ENCODE results near the gene GAS2L1. TPM values are rescaled to one million over a fixed set of nuclear protein-coding genes. Genes with fewer than 3 reads are reported as not detected.
A peak's percentile ranks its signal among the peaks of the same experiment; 100 is the strongest.

The GAS2L1 gene
- total RNA-seq: 10 to 100 TPM; 49.0 to 94.8 (median 85.4) TPM

DNA sequence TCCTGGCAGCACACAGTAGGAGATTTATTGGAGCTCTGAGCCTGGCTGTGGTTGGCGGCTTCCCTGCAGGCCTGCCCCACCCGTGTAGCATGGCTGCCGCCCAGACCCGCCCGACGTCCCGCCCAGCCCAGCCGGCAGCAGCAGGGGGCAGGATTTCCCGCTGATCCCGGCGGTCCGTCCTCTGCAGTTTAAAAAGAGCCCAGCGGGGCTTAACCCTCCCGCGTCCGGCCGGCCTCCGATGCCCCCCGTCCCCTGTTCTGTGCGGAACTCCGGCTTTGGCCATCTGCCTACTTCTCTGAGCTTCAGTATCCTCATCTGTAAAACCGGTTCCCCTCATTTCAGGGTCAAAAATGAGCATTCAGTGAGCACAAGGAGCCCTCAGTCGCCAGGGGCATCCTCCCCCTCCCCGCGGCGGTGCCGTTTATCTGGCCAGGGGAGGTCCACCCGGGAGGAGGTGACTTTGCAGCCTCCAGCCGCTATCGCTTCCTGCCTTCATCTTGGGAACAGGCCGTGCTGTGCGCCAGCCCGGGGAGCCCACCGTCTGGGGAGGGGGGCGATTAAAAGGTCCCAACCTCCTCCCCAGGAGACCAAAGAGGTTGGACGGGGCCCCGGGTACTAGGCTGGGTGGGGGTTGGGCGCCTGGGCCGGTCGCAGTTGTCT is at the start of gene GAS2L1:
Gene GAS2L1, plus strand, starts transcription at position 476 of the 660 bp plus-strand sequence. CDS start 1,456 bp downstream, outside the sequence.
- peak within 1 kb of the TSS; percentile 88 for H3K4me3 ChIP-seq
- H3K4me1 ChIP-seq: peaks cover 64% of the 10 kb centered on the region
- H3K27me3 ChIP-seq: no peaks in the 10 kb centered on the region
- no peaks in the 10 kb centered on the region for H3K36me3 ChIP-seq
- H3K9me3 ChIP-seq: no peaks in the 10 kb centered on the region
- WGBS: under 1% methylated on average over 23 of the region's 40 CpGs
- H3K27ac ChIP-seq: peak within 1 kb of the TSS; percentile 91
- TF ChIP-seq POLR2A (IDR thresholded peaks at IDR 0.05) (no peak), POLR2AphosphoS5 (IDR thresholded peaks at IDR 0.05) (peak in 2 of 3 donors; percentile 67 to 69), EP300 (IDR thresholded peaks at IDR 0.05) (no peak)
- TF ChIP-seq, protein P1, sequence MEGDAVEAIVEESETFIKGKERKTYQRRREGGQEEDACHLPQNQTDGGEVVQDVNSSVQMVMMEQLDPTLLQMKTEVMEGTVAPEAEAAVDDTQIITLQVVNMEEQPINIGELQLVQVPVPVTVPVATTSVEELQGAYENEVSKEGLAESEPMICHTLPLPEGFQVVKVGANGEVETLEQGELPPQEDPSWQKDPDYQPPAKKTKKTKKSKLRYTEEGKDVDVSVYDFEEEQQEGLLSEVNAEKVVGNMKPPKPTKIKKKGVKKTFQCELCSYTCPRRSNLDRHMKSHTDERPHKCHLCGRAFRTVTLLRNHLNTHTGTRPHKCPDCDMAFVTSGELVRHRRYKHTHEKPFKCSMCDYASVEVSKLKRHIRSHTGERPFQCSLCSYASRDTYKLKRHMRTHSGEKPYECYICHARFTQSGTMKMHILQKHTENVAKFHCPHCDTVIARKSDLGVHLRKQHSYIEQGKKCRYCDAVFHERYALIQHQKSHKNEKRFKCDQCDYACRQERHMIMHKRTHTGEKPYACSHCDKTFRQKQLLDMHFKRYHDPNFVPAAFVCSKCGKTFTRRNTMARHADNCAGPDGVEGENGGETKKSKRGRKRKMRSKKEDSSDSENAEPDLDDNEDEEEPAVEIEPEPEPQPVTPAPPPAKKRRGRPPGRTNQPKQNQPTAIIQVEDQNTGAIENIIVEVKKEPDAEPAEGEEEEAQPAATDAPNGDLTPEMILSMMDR (IDR thresholded peaks at IDR 0.05): peak; percentile 41 to 78
- peak in 1 of 2 donors; percentile 92 for DNase-seq (ENCODE audit: low spot score in 2 of 2)

DNA sequence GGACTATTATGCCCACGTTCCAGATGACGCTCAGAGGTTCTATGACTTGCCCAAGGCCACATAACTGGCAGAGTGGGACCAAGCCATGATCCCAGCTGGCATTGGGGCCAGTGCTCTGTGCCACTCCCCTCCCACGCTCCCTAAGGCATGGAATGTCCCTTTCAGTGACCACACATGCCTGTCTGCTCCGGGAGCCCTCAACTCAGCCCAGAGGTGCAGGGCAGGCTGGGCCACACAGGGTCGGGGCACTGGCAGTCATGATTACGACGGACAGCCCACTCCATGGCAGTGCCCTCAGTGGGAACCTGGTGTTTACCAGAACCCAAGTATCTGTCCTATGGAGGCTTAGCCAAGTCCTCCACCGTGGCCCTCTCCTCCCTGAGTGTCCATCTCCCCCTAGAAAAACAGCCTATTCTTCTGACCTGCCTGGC is 48.7 kb upstream of the GAS2L1 start:
- no peak overlapping the region for H3K27ac ChIP-seq
- H3K27me3 ChIP-seq: no peaks in the 10 kb centered on the region
- H3K4me1 ChIP-seq: no peaks in the 10 kb centered on the region
- no peak for DNase-seq (ENCODE audit: low spot score in 2 of 2)
- H3K36me3 ChIP-seq: peaks cover 22% of the 10 kb centered on the region
- no peaks in the 10 kb centered on the region for H3K9me3 ChIP-seq
- no peak overlapping the region for H3K4me3 ChIP-seq
- WGBS: 82% methylated on average over 7 of the region's 8 CpGs
- TF ChIP-seq POLR2AphosphoS5 (IDR thresholded peaks at IDR 0.05): no peak
- TF ChIP-seq EP300 (IDR thresholded peaks at IDR 0.05): no peak
- TF ChIP-seq POLR2A (IDR thresholded peaks at IDR 0.05): no peak
- TF ChIP-seq, protein P1 (IDR thresholded peaks at IDR 0.05): no peak

GRCh38 chr22:29258407-29259252 is 47.8 kb upstream of the GAS2L1 start:
- Histone ChIP-seq H3K36me3 (peaks cover 24% of the 10 kb centered on the region), H3K4me1 (no peaks in the 10 kb centered on the region), H3K4me3 (no peak overlapping the region), H3K9me3 (no peaks in the 10 kb centered on the region), H3K27ac (no peak overlapping the region), H3K27me3 (no peaks in the 10 kb centered on the region)
- DNase-seq (ENCODE audit: low spot score in 2 of 2): no peak
- 87% methylated on average over 17 of the region's 17 CpGs for WGBS
- TF ChIP-seq POLR2A (IDR thresholded peaks at IDR 0.05) (no peak), POLR2AphosphoS5 (IDR thresholded peaks at IDR 0.05) (no peak), EP300 (IDR thresholded peaks at IDR 0.05) (no peak)
- TF ChIP-seq, protein P1 (IDR thresholded peaks at IDR 0.05): no peak

DNA sequence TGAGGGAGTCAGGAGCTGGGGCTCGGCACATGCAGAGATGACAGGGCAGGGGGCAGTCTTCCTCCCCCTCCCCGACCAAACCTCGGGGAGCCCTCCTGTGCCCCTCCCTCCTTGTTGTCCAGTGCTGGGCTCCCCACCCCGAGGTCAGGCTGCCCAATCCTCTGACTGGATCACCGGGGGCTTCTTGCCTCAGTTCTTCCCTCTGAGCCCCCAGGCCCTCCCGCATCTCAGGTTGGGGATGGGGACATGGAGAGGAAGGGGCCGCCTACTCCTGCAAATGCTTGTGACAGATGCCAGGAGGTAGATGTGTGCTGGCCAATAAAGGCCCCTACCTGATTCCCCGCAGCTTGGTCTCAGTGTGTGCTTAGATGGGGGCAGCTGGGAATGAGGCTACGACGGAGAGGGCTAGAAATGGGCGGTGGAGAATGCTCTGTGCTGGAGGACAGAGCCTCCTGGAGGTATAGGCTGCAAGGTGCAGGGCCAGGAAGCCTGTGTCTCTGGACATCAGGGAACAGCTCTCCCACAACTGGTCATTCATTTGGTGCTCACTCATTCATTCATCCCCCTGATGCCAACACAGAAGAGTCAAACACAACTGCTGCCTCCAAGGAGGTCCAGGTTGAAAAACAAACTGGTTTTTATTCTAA is 47.1 kb upstream of the GAS2L1 start:
- TF ChIP-seq POLR2AphosphoS5 (IDR thresholded peaks at IDR 0.05) (no peak), EP300 (IDR thresholded peaks at IDR 0.05) (no peak), POLR2A (IDR thresholded peaks at IDR 0.05) (no peak)
- TF ChIP-seq, protein P1 (IDR thresholded peaks at IDR 0.05): no peak
- Histone ChIP-seq H3K4me1 (no peaks in the 10 kb centered on the region), H3K36me3 (peaks cover 31% of the 10 kb centered on the region), H3K9me3 (no peaks in the 10 kb centered on the region), H3K27ac (no peak overlapping the region), H3K4me3 (no peak overlapping the region), H3K27me3 (no peaks in the 10 kb centered on the region)
- DNase-seq (ENCODE audit: low spot score in 2 of 2): no peak
- 84% methylated on average over 11 of the region's 11 CpGs for WGBS
